HG02610 (cell line): ENCODE measurements around the gene ISY1.
A peak's percentile ranks its signal among the peaks of the same experiment; 100 is the strongest.
"Not testable (repeated sequence)": the region's sequence is repeated elsewhere in the genome, so short reads cannot be mapped to it uniquely, and the experiment has no call there.

Experiments
- ATAC-seq: cut with Tn5 transposase; IDR thresholded peaks from one replicate; pipeline ENCODE4 v1.9.1; 2021; ENCODE audit warnings: mild to moderate bottlenecking, moderate library complexity; ENCODE audit not compliant: unreplicated experiment

The ISY1 gene

DNA sequence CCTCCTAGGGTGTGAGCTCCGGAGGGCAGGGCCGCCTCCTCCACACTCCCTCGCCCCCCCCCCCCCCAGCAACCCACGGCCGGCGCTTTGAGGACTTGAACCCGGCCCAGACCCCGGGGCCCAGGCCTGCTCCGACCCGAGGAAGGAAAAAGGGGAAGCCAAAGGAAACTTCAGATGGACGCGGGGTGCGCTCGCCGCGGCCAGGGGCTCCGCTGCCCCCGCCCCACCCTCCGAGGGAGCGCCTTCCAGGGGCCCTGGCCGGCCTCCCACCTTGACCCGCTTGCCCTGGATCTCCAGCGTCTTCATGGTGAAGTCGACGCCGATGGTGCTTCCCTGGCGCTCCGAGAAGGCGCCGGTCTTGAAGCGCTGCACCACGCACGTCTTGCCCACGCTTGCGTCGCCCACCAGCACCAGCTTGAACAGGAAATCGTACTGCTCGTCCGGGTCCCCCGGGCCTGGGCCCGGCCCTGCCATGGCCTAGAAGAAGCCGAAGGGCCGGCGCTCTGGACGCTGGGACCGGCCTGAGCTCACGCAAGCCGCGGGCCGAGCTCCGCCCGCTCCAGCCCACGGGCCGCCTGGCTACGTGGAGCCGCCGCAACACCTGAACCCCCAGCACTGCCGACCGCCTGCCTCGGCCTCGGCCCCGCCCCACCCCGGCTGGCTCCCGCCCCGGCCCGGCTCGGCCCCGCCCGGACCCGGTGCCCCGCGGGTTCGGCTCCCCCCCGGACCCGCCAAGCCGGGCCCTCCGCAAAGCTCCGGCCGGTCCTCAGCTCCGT lies 39.7 kb downstream of the ISY1 start:
- peak; percentile 19 for ATAC-seq

DNA sequence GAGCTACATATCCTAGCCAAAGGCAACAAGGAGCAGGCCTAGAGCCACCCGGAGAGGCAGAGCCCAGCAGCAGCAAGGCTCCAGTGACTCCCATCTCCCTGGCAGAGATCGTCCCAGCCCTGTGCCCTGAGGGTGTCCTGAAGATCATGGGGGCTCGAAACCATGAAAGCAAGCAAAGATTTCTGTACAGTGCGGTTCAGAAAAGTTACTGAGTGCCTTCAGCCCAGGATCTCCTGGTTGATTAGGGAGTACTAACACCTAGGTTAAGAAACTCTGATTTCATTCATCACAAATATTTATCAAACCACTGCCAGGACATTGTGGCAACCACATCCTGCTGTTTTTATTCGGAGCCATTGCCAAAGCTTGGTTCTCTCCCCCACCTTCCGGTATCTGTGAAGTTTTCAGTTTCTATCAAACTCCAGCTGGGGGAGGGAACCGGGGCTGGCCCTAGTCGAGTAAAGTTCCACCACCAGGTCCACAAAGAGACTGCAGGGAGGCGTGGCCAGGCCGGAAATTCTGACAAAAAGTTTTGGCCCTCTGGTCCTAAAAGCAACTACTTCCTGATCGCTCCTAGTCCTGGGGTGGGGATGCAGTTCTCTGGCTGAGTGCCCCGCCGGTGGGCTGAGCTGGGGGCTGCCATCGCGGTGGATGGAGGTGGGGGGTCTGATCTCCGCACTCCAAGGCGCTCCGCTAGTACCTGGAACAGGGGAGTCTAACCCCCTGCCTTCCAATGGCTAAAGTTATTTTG lies 40.4 kb downstream of the ISY1 start:
- peak; percentile 70 for ATAC-seq

DNA sequence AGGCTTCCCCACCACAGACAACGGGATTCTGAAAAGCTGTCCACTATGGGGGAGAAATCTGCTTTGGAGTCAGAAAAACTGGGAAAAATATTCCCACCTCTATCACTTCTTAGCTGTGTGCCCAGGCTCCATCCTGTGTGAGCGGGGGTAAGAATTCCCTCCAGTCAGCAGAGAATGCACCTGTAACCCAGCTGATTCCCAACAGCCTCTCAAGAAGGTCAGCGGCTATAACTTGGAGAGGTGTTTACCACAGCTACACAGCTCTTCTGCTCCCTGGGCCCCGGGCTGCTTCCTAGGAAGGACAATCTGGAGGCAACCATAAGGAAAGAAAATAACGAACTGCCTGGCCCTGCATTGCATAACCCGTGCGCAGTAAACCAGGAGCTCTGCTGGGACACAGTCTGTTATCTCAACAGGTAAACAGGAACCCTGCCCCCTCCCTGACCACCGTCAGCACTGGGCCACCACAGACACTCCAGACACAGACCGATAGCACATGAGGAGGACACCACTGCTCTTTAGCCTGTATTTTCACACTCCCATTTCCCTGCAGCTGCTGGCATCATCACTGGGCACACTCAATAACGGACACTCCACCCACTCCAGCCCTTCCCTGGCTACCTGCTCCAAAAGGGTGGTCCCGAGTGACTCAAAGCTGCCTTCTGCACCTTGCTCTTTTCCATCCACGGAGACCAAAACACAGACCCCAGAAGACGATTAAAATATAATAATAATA lies 41.3 kb downstream of the ISY1 start:
- ATAC-seq = no peak

DNA sequence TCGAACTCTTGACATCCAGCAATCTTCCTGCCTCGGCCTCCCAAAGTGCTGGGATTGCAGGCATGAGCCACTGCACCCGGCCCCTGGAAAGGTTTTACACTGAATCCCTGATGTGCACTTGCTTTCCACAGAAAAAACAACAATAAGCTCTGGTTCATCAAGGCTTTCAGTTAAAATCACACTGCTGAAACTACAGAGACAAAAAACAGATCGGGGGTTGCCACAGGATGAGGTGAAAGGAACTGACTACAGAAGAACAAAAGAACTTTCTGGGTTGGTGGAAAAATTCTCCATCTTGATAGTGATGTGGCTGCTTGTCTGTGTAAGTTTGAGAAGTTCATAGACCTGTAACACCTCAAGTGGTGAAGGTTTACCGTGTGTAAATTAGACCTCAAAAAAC lies 42.1 kb downstream of the ISY1 start:
- no peak for ATAC-seq

DNA sequence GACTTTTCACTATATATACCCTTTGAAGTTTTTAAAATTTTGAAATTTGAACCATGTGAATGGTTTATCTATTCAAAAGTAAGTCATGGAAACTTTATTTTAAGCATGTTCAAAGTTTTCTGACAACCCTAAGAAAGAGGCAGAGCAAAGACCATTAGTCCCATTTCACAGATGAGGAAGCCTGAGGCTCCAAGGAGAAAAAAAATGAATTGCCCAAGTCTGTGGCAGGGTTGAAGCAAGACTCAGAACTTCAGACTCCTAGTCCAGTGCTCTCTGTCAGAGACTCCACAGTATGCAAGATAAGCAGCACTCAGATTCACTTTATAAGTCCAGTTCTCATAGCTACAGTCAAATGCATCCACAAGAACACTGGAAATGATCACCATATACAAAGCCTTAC lies 43.7 kb downstream of the ISY1 start:
- no peak for ATAC-seq

DNA sequence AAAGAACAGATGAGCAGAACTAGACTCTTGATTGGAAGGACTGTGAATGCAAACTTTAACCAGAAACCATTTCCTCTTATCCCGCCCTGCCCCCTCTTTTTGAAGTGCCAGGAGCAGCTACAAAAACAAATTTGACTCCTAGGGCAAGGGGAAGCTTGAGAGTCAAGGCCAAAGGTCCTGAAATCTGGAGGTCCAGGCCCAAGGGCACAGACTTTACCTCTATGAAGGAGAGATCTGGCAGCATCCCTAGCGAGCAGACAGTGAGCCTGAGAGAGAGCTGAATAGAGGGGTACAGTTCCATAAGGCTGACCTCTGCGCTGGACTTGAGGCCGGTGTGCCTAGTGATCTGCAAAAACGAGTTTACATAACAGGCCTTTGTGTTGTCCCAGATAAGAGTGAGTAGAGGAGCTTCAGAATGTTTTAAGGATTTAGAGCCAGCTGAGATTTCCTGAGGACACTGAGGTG lies 44.3 kb downstream of the ISY1 start:
- no peak for ATAC-seq

DNA sequence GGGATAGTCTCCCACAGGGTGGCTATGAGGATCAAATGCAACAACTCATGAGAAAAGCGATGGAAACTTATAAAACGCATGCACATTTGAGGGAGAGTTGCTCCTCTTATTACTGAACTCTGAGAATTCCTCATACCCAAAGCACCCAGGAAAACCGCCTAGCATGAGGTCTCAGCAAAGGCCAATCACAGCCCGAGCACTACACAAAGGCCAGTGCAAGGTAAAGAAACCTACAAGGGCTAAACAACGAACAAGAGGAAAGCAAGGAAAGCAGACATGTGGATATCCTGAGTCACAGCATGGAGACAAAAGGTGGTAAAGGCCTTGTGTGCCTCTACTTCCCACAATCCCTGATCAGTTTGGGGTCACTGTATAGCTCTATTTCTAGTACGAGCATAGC lies 46.4 kb downstream of the ISY1 start:
- ATAC-seq = no peak

DNA sequence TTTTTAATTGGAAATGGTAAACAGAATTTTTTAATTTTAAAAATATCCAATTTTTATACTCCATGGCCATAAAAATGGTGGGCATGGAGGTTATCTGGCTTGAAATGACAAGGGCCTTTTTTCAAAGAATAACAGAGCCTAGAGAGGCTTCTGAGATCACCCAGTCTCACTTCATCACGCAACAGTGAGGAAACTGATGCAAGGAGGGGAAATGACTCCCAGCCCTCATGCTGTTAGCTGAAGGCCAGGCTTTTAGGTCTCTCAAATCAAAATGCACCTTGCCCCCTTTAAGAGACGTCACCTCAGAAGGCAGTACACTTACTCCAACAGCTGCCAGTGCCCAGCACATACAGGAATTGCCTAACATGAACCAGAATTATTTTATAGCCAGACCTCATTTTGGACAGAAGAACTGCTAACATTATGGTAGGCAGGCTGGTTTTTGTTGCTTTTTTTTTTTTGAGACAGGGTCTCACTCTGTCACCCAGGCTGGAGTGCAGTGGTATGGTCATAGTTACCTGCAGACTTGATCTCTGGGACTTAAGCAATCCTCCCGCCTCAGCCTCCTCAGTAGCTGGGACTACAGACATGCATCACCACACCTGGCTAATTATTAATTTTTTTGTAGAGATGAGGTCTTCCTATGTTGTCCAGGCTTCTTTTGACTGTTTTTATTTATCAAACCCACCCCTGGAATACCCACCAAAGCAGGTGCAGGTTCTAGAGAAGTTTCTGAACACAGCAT lies 48.4 kb downstream of the ISY1 start:
- ATAC-seq = no peak

DNA sequence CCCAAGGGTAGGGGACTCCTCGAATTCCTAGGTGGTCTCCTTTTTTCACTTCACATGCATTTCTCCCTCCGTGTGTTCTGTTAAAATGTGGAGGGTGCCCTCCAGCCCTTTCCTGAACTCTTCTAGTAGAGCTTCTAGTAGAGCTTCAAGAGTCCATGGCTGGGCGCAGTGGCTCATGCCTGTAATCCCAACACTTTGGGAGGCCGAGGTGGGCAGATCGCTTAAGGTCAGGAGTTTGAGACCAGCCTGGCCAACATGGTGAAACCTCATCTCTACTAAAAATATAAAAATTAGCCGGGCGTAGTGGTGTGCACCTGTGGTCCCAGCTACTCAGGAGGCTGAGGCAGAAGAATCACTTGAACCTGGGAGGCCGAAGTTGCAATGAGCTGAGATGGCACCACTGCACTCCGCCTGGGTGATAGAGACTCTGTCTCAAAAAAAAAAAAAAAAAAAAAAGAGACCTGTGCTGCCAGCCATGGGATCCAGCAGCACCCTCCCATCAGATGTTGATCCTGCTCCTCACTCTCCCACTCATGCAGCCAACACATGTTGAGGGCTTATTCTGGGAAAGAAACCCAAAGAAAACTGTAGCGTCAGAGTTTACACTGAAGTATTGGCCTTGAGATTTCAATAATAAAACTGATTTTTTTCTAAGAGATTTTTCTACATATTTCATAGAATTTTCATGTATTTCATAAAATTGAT lies 49.6 kb downstream of the ISY1 start:
- ATAC-seq = not testable (repeated sequence)

DNA sequence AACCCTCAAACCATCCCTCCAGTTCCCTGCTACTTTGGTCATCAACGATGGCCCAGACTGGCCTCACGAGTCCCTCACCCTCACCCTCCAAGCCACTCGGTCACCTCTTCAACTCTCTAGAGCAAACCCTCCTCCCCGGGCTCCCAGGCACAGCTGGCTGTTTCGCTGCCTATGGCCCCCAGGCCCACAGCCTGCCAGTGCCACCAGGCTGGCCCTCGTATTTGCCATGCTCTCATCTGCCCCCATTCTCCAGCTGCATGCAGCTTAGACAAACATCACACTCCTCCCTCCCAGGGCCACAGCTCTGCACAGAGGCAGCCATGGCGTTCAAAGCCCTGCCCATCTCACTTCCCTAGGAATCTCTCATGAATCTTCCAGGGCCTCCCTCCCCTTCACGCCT lies 53.1 kb downstream of the ISY1 start:
- no peak for ATAC-seq

DNA sequence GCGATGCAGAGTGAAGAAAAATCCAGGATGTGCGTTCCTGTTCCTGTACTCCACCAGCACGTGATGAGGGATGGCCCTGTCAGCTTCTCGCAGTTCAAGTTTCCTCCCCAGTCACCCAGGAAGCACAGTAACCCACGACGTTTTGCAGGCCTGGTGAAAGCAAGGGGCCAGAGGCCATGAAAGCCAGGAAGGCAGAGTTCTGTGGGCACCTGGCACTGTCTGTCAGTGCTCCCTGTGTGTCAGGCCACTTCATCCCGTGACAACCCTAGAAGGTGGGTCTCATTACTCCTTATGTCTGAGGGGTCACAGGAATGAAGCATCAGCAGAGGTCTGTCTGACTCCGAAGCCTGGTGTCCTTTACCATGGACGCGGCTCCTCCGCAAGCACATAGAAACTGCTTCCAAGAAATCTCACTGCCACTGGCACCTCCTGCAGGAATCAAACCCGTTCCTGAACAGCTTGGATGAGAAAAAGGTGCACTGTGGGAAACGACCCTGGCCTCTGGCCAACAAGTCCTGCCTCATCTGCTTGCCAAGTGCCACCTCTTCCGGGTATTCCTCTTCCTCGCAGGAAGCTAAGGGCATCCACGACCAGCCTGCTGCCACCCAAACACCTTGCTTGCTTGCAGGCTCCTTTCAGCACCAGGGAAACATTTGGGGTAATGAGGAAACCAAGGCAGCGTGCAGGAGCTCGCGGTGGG lies 53.8 kb downstream of the ISY1 start:
- no peak for ATAC-seq

DNA sequence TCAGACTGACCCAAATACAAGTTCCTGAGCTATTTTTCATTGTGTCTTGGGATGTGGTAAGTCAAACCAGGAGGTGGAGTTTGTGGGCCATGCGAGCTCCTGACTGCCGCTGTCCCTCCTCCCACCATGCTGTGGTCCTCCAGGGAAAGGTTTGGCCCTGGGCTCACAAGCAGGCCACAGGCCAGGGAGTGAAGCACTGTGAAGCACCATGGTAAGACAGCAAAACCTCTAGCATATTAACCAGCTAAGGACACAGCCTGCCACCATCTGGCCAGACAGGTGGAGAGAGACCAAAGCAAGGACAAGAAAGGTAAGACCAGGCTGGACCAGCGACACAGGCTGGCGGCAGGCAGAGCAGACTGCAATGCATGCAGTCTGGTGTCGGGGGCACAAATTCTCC lies 54.5 kb downstream of the ISY1 start:
- no peak for ATAC-seq

DNA sequence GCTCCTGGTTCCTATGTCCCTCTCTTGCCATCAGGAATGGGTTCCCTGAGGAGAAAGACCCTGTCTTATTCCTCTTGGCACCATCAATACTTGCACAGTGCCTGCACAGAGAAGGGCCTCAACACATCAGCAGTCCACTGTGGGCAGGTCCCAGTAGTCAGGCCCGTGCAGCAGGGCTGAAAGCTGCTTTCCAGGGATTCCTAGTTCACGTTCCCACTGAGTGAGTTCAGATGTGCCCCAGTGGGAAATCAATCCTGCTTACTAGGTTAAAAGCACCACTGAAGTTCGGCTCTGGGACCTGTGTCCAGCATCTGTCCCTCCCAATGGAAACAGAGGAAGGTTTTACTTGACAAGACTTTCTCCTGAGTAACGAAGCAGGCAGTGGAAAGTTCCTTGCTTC lies 55.0 kb downstream of the ISY1 start:
- ATAC-seq = no peak

DNA sequence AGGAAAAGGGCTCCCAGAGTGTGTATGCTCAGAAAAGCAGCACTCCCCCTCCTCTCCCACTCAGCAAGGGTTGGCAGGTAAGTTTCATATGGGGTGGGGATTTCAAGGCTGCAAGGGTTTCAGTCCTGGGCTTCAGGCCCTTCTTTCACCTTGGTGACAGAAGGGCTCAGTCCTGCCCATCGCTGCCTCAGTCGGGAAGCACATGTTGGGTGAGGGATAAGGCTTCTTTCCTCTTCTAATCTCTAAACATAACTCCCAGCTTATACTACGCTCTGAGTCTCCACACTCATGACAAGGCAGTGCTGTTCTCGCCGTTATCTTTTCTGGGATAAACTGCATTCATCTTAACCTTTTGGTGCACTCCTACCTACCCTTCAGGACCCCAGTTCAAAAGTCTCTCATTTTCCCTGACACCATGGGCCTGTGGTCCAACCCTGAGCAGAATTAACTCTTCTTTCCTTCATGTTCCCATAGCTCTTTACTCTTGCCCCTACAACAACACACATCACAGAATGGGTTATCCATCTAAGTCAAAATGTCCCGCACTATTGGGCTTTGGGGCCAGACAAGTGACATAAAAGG lies 56.3 kb downstream of the ISY1 start:
- no peak for ATAC-seq

DNA sequence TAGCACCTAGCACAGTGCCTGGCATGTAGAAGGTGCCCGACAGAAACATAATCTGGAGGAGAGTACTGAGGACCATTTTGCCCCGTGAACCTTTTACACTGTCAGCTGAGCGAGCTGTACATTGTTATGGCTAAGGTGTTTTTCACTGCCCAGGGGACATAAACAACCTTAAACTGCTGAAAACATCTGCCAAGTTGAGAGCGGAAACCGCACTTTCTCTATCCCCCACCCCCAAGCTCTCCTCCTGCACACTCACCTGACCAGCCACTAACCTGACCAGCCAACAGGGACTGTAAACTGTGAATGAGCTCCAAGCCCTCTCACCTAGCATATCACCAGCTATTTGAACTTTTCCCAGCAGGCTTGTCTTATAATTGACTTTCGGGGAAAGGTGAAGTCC lies 56.8 kb downstream of the ISY1 start:
- no peak for ATAC-seq

DNA sequence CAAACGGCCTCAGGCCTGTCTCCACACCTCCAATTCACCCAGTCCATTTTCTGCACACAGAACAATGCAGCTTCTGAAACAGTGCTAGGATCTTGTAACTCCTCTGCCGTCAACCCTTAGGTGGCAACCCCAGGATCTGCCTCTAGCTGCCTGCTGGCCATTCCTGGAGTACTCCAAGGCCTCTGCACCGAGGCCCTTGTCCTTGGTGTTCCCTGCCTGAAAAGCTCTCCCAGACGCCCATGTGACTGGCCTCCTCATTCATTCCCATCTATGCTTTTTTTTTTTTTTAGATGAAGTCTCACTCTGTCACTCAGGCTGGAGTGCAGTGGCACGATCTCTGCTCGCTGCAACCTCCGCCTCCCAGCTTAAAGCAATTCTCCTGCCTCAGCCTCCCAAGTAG lies 57.6 kb downstream of the ISY1 start:
- ATAC-seq = no peak

DNA sequence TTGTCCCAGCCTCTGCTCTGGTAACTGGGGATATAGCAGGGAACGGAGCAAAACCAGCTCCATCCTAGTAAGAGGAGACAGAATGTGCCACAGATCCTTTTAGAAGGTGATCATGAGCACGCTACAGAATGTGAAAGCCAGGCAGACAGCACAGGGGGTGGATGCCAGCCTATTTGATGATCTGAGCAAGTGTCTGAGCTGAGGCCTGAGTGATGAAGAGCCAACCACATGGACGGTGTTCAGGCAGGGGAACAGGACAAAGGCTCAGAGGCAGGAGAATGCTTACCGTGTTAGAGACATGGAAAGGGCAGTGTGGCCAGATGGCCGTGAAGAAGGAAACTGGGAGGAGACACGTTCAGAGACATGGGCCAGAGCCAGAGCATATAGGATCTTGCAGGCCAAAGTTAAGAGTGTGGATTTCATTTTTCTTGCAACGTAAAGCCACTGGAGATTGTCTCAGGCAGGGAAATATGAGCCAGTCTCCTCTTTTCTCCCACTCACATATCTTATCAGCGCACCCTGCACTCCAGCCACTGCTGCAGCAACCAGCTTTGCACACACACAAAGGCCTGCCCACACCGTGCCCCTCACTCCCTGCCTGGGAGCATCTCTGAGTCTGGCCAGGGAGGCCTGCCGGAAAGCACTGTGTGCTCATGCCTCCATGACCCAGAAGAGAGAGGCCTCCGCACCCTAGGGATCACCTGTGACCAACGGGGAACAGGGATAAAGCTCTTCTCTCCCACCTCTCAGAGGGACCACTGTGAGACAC lies 59.3 kb downstream of the ISY1 start:
- no peak for ATAC-seq

DNA sequence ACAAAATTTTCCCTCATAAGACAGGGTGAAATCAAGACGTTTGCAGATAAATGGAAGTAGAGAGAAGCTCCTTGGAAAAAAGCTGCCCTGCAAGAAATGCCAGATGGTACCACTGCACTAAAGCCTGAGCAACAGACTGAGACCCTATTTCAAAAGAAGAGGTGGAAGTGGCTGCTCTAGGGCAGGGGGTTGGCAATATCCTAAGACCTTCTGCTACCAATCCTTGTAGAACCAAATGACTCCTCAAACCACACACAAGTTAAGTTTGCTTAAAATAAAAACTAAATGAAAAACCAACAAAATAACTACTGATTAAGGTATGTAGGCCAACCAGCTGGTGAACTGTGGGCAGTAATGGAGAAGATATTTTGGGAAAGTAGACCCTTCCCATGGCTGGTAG lies 60.6 kb downstream of the ISY1 start:
- no peak for ATAC-seq

DNA sequence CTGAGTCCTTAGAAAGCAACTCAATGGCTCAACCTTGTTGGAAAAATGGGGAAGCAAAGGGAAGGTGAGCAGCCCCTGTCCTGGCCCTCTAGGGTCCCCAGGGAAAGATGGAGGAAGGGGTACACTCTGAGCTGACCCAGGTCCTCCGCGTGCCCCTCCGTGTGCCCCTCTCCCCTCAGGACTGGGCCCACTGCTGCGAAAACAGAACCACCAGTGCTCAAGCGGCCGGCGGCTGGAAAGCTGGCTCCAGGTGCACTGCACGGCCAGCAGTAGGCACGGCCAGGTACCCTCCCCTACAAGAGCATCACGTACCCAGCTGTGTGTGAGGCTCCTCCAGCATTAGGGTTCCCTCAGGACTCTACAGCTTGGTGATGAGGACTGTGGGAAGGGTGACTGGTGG lies 65.6 kb downstream of the ISY1 start:
- no peak for ATAC-seq
